LHCN-M2 (cell line): ENCODE results near the gene MYBPC1. TPM values are rescaled to one million over a fixed set of nuclear protein-coding genes. Genes with fewer than 3 reads are reported as not detected.

Experiments used
- DNase-seq: peaks from one replicate; pipeline ENCODE4 v3.0.0-alpha.2; 2012; ENCODE audit warnings: low read depth
- total RNA-seq: library from RNA; depleted of rRNA; stranded (reverse); fragments of >200 nt; gene quantifications from 2 replicates; pipeline ENCODE4 v1.2.3, GENCODE V29; 2014

Gene MYBPC1
- total RNA-seq, 1 experiment from 2014 or later, result not detected

DNA sequence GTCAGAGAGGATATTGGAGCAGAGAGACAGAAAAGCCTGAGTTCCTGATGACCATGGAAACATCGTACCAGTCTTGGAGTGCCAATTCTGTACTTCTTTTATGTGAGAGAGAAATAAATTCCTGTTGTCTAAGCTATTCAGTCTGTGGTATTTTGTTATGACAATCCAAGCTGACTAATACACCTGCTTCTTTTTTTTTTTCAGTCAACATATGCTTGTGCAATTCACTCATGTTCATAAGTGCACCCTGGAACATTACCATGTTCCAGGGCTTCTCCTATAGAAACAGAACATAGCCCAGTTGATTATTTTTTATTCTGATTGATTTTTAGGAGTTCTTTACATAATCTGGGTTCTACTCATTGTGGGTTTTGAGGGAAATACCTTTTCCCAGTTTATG is 100.9 kb downstream of the MYBPC1 start:
- peak; percentile 28 for DNase-seq

DNA sequence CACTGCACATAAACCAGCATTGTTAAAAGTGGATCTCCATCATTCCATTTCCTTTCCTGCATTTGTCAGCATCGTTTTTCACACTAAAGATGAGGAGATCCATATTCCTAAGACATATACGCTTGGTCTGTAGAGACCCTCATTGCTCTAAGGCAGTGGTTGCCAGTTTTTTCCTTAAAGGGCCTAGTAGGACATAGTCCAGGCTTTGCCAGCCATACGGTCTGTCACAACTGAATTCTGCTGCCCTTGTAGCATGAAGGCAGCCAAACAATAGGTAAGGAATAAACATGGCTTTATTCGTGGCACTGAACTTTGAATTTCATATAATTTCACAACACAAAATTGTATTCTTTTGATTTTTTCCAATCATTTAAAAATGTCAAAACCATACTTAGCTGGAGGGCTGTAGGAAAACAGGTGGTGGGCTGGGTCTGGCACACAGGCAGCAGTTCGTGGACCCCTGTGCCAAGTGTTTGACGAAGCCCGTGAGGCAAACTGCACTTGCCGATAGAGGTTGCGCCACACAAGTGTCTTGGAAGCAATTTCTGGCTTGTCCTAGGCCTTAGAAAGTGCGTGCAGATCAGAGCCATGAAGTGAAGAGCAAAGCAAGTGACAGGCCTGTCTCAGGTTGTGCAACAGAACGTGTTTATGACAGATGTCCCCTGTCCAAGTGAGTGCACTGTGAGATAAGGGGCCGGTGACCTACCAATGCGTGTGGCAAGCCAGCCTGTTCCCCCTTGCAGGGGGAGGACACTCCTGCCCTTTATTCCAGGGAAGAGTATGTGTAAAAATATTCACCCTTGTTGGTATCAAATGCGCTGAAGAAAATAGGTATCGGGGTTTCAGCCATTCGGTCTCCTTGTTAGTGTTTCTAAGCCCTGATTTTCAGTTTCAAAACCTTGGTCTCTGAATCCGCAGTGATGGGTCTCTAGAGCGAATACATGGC is 101.8 kb downstream of the MYBPC1 start:
- DNase-seq, result no peak

DNA sequence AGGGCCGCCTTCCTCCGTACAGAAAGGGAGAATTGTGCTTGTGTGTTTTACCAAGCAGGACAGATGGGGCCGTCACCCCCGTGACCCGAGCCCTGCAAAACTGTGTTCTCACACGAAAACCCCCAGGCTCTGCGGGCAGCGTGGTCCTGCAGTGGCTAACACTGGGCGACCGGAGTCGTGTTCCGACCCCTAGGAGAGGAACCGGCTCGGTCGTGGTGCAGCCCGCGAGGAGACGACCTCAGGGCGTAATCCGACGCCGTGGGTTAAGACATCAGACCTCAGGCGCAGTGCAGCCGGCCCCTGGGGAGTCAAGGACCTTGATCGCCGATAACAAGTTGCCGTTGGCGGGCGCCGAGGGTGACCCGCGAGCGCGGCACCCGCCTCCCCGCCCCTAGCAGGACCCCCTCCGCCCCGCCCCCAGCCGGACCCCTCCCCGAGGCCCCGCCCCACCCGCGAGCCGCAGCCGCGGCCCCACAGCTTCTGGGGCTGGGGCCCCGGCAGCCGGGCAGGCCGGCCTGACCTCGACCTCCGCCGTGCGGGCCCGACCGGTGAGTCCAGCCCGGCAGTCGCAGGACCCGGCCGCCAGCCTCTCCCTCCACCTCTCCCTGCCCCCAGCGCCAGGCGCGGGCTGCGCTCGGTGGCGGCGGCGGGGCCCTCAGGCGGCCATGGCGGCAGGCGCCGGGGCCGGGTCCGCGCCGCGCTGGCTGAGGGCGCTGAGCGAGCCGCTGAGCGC is 102.6 kb downstream of the MYBPC1 start, which contains the start of gene CHPT1:
Gene CHPT1, plus strand, starts transcription at position 444 of the 733 bp plus-strand sequence. Its CDS starts 222 bp downstream, at position 666.
- peak; percentile 39 for DNase-seq

DNA sequence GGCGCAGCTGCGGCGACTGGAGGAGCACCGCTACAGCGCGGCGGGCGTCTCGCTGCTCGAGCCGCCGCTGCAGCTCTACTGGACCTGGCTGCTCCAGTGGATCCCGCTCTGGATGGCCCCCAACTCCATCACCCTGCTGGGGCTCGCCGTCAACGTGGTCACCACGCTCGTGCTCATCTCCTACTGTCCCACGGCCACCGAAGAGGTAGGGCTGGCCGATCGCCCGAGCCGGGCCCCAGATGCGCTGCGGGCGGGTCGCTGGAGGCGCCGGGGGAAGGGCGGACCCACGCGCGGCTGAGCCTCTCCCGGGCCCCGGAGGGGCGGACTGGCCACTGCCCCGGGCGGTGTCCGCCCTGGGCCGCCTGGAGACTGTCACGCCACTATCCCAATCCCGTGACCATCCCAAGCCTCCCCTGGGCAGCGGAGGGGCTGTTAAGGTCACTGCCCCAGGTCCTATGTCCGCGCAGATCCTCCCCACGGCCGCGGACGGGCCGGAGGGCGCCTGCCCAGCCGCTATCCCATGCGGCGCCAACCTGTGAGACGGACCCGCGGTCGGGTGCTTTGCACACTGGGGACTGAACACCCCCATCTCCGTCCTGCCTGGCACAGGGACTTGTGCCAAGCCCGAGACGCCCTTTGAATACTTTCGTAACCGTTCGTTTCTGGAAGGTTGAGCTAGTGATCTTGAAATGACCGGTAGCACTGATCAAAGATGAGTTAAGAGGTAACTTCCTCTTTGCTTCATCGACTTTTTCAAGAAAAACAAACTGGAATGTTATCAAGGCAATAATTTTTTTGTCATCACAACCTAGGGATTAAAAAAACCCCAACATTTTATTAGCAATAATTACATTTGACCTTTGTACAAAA is 103.4 kb downstream of the MYBPC1 start:
- DNase-seq, result peak; percentile 25

DNA sequence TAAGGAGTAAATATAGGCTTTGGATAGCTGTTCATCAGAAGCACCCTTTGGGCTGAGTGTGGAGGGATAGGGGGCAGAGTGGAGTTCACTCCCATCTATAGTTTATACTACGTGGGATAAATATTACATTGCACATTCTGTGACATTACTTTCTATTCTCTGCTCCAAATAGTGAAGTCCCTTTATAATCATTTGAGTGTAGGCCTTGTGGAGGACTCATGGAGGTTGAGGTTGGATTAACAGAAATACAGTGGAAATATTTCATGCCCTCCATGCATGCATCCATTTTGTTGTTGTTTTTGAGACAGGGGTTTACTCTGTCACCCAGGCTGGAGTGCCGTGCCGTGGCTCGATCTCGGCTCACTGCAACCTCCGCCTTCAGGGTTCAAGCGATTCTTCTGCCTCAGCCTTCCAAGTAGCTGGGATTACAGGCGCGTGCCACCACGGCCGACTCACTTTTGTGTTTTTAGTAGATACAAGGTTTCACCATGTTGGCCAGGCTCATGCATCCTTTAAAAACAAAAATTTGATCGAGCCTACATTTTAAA is 104.1 kb downstream of the MYBPC1 start:
- DNase-seq, result peak; percentile 14

DNA sequence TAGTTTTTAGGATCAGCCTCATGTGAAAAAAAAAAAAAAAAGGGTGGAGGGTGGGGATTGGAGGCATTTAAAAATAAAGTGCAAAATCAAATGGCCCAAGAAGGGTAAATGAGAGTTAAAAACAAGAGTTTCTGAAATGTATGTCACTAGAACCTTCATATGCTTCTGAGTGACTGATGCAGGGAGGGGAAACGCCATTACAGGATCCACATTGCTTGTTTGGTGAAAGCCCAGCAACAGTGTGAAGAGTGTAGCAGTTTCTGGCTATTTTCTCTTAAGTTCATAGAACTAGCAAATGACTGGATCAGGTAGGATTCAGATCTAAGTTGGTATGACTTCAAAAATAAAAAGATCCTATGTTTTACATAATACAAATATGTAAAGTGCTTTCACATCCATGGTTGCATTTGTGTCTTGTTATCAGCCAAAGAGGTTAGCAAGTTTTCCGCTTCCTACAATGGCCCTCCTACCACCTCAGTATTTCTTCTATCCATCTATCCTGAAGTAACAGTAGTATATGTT is 105.6 kb downstream of the MYBPC1 start:
- DNase-seq, result no peak

DNA sequence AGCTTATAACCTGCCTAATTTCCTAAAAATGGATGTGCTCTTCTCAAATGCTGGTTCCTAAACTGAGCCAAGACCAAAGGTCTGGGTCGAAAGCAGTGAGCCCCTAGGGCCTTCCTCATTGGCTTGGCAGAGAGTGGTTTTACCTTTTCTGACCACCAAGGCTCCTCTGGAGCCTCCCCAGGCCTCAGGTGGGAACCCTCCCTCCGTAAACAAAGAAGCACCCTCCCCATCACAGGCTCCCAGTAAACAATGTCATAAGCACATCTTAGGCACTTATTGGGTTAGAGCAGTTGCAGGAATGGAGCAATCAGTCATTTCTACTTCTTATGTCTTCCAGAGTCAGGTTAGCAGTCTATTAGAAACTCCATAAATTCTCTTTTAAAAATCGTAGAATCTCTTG is 108.7 kb downstream of the MYBPC1 start:
- no peak for DNase-seq

DNA sequence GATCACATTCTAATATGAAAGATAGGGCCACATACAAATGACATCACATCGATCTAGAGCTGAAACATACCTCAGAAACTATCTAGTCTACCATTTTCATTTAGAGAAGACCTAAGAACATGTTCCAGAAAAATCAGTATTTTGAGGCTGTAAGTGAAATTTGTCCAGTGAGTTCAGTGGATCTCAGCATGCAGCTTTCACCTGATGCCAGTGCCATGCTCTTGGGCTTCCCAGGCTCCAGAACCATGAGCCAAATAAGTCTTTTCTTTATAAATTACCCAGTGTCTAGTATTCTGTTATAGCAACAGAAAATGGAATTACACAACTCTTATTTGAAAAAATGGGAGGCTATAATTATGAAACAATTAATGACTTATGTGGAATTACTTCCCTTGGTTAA is 111.6 kb downstream of the MYBPC1 start:
- no peak for DNase-seq

DNA sequence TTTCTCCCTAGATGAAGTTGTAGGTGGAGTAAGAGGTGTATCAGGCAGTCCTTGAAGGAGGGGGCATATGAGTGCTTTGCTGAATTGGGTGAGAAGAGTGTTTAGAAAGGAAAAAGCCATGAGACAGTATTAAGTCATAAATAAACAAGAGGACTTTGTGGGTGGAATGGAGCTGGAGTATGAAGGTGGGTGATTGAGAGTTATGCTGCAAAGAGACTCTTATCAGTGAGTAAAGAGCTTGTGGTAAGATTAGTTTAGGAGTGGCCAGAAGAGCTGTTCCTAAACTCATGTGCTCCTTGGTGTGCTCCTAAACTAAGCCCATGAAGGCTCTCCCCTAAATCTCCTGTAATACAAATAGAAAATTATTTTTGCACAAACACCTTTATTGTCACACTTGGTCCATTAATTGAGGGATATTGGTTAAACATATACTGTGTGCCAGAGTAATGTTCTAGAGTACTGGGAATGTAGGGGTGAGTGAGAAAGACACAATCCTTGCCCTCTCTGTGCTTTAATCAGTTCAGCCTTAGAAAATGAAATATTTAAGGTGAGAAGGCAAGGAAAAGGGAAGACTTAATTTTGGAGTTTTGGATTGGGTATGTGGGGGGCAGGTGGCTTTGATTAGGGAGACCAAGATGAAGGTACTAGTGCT is 112.5 kb downstream of the MYBPC1 start:
- DNase-seq, result no peak

DNA sequence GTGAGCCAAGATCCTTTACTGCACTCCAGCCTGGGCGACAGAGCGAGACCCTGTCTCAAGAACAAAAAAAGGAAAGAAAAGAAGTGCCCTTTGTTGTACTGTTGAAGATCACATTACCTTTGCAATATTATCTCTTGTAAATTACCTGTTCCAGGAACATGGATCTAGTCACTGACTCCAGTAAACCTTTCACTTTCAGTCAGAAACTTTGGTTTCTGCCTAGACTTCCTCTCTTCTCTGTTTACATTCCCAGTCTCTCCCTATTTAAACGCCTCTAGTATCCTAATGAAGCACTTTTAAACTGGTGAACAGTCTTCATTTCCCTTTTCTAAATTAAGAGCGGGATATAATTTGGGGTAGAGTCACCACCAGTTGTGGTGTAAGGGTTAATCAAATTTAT is 115.5 kb downstream of the MYBPC1 start:
- DNase-seq, result no peak

DNA sequence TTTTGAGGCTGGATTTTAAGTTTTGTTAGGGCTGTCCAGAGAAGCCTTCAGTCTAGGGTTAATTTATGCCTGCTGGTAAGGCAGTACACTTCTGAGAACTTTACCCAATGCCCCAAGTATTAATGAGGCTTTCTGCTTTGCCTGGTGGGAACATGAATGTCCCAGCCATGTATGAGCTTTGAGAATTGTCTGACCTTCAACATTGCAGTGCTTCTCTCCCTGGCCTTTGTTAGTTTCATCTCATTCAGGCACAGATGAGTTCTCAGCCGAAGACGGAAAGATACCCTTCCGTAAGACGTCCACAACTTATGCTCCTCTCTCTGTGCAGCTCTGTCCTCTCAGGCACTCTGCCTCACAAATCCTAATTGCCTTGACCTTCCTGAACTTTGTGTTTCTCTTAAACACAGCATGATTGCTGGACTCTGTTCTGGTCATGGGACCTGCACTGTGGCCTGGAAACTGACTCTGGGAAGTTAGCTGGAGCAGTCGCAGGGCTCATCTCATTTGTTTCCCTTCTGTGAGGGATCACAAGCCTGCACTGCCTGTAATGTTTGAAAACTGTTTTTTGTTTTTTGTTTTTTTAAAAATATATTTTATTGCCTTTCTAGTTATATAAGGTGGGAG is 118.4 kb downstream of the MYBPC1 start:
- DNase-seq, result no peak

DNA sequence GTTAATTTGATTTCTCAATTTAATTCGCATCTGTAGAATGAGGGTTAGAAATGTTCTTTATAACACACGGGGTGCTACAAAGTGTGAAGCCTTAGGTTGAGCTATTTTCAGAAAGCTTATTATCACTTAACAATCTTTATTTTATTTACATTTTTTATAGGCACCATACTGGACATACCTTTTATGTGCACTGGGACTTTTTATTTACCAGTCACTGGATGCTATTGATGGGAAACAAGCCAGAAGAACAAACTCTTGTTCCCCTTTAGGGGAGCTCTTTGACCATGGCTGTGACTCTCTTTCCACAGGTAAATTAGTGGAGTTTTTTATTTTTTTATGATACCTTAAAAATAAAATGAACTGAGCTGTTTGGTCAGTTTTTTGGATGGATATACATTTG is 119.2 kb downstream of the MYBPC1 start:
- no peak for DNase-seq

DNA sequence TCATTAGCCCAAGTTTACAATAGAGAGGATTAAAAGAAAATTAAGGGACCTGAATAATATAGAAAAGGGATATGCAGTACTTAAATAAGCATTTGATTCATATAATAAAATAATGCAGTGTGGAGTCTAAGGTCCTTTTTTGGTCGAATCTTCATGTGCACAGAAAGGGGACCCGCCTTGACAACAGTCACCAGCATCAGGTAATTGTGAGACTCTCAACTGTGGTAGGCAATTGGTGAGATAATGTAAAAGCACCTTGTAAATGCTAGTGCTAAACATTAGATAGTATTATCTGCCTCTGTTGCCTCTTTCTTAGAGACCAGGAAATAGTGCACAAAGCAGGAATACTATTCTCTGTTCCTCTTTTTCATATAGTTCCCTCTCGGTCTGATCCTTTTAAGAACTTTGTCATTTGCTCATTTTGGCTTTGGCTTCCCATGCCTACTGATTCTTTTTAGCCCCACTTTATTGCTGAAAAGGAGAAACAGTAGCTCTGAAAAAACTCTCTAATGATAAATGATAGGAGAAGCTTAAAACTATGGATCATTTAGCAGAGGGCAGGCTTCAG is 120.2 kb downstream of the MYBPC1 start:
- no peak for DNase-seq

DNA sequence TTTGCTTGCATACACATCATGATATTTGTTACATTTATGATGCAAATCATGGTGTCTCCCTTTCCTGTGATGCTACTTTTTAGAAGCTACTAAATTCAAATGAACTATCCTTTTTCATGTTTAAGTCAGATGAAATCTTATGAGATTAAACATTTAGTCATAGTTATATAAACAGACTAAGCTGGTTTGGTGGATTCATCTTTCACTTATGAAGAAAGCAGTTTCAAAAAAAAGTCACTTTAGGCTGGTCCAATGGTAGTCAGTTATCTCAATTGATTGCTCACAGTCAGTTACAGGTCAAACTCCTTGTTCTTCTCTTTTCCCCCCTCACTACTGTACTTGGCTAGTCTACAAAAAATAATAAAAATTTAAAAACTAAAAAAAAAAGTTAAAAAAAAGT is 124.8 kb downstream of the MYBPC1 start:
- DNase-seq, result peak; percentile 32

DNA sequence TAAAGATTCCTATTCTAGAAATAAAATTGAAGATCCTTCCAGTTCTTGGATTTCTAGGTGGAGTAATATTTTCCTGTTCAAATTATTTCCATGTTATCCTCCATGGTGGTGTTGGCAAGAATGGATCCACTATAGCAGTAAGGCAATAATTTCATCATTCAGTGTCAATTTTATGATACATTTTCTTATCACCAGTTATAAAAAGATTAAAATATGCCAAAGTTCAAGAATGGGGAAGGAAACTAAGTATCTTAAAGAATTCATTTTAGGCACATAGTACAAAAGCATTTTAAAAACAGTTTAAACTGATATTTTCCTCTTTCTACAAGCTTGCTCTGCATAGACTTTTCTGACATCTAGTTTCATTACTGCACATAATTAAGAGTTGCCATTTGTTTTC is 125.3 kb downstream of the MYBPC1 start:
- no peak for DNase-seq

DNA sequence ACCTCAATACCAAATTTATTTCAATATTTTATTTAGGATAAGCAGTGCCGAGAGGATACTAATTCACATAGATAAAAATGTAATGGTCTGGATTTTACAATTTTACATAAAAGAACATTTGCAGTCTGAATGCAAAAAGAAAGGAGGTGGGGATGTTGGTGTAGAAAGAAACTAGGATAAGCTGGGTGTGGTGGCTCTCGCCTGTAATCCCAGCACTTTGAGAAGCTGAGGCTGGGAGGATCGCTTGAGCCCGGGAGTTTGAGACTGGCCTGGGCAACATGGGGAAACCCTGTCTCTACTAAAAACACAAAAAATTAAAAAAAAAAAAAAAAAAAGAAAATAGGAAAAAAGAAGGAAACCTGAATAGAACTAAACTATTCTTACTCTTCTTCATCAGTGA is 127.6 kb downstream of the MYBPC1 start:
- DNase-seq, result no peak

DNA sequence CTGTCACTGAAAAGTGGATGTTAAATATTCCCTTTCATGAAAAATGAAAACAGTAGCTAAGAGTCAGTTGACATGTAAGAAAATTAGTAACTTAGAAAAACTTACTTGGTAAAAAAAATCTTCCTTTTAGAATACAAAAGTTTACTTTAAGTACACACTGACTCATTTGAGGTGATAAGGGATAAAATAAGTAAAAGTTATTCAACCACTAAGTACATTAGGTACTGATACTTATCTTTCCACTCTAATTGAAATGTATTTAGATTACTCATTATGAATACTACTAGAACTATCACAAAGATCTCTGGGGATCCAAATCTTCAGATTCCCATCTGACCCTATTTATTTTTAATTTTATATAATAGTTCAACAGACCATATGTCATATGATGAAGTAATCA is 132.3 kb downstream of the MYBPC1 start:
- DNase-seq, result no peak

DNA sequence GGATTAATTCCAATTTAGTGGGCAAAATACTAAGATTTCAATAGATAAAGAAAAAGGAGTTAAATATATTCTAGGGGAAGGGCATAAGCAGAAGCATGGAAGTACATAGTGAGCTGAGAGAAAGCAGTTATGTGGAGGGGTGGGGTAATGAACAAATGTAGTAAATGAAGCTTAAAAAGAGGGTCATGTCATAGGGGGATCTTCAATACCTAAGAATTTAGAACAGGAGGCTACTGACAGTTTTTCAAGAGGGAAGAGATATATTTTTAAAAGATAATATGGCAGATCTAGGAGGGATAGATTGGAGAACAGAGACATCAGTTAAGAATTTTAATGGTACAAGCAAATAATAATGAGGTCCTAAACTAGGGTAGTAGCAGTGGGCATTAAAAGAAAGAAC is 135.1 kb downstream of the MYBPC1 start:
- no peak for DNase-seq

DNA sequence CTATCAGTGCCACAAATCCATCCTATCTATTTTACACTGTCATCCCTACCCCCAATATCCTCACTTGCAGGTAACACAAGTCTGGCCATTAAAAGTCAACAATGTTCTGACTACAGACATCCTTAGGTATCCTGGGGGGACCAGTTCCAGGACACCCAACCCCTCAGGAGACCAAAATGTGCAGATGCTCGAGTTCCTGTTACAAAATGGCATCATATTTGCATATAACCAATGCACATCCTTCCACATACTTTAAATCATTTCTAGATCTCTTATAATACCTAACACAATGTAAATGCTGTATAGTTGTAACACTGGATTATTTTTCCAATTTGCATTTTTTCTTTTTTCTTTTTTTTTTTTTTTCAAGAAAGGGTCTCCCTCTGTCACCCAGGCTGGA is 137.5 kb downstream of the MYBPC1 start:
- no peak for DNase-seq

DNA sequence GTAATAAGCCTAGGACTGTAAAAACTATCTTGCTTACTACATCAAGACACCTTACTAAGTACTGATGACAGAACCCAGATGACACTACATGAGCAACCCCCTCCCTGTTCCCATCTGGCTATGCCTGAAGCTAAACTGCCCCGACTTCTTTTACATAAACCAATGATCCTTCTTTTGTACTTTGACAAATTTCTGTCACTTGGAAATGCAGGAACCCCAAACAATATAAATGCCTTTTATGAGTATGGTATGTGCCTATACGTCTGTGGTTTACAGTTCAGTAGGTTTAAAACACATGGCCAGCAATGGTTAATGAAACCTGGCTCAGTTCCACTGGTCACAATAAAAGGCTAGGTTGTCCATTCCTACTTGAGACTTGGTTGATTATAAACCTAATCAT is 138.4 kb downstream of the MYBPC1 start:
- no peak for DNase-seq
